Globus pallidus (tissue), 1 donor: Measurements from ENCODE around the gene BMP6.

Experiments
- DNase-seq: peaks from one replicate; pipeline ENCODE4 v3.0.0-alpha.2; 2015; ENCODE audit warnings: low spot score

The BMP6 gene

GRCh38 chr6:7747433-7747832 lies 21.5 kb downstream of the BMP6 start:
- no peak for DNase-seq

DNA sequence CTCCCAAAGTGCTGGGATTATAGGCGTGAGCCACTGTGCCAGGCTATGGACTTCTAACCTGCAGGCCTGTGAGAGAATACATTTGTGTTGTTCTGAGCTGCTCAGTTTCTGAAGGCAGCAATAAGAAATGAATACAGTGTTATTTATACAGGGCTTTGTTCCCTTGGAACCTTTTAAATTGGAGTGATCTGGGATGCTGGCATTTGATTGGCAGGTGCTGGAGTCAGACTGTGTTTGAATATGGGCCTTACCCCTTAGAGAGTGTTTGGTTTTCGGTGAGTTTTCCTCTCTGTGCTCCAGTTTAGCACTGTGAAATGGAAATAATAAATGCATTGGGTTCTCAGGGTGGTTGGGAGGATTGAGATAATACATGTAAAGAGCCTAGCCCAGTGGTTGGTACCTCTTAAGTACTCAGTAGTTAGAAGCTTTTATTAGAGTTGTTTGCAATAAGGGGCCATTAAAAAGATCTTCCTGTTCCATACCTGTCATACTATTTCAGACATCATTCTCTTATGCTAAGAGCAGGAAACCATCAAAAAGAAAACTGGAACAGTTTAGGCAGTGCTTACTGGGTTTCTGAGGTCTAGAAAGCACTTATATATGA lies 22.1 kb downstream of the BMP6 start:
- DNase-seq: no peak

- DNase-seq: no peak
Observed at GRCh38 chr6:7749478-7749877, 23.6 kb downstream of the BMP6 start.

GRCh38 chr6:7750197-7750596 lies 24.3 kb downstream of the BMP6 start:
- DNase-seq: no peak

GRCh38 chr6:7758456-7758855 lies 32.6 kb downstream of the BMP6 start:
- DNase-seq: no peak

GRCh38 chr6:7759320-7759719 lies 33.4 kb downstream of the BMP6 start:
- no peak for DNase-seq

DNA sequence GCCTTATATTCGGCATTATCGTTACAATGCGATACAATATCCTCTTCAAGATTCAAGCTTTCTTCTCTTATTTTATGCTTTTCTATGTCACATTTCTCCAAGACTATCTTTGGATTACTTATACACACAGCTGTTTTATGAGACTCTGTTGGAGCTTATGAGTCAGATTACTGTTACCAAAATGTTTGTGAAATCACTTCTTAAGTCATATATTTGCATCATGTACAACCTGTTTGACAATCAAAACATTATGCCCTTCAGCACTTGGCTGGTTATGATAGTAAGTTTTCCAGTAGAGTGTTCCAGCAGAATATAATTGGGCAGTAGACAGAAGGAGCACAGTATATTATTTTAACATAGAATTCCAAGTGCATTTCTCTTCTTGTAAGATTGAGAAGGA lies 35.2 kb downstream of the BMP6 start:
- no peak for DNase-seq

DNA sequence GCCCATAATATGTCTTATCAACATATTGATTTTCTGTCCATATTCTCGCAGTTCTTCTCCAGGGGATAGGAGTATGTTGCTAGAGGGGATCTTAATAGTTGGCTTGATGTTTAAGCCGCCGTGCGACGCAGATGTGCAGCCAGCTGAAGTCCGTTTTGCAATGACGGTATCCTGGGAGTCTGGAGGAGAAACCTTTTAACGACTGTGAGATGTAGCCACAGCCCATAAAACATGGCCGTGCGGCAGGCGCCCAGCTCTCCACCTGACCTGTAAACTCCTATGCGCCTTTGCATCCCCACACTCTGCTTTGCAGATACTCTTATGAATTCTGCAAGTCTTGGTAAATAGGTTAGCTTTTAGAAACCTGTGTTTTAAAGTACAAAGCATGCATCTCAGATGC lies 36.9 kb downstream of the BMP6 start:
- no peak for DNase-seq

- no peak for DNase-seq
Observed at GRCh38 chr6:7763881-7764280, 38.0 kb downstream of the BMP6 start.

- no peak for DNase-seq
Observed at GRCh38 chr6:7765575-7766325, 39.9 kb downstream of the BMP6 start.

DNA sequence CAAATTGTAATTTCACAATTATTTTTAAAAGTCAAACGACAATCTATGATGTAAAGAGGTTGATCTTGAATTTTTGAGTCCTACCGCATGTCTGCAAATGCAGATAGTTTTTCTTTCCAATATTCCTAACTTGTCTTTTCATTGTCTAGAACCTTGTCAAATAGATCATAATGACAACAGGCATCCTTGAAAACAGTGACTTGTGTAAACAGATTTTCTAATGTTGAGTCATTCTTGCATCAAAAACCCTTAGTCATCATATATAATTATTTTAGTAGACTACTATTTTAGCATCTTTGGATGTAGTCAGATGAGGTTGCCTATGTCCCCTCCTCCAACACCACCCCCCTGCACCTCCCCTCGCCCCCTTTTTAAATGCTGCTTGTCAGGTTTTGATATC lies 43.8 kb downstream of the BMP6 start:
- DNase-seq: no peak

DNA sequence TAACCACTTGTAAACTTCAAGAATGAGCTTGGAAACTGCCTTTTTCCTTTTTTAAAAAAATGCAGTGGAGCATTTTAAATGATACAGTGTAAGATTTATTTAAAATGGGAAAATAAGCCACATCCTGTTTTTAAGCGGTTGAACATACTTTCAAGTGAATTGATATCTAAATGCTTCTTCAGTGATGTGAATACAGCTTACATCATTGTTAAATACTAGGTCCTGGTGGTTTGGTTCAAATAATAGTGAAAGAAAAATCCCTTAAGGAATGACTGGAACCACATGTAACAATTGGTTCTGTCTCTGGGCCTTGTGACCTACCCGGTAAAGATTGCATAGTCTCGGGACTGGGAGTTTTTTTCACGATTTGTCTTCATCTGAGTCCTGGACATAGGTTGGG lies 44.2 kb downstream of the BMP6 start:
- no peak for DNase-seq

DNA sequence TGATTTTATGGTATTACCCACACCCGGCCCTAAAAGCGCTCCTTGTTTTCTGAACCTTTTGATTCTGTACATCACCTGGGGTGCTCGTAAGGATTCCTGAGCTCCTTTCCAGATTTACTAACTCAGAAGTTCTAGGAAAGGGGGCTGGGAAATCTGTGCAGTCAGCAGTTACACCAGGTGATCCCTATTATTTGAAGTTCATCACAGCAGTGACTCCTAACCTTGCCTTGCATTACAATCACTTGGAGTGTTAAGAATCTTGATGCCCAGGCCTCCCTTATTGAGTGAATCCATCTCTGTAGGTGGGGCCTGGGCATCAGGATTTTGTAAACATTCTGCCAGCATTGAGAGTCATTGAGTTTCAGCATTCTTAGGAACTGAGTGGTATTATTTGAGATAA lies 44.7 kb downstream of the BMP6 start:
- no peak for DNase-seq

DNA sequence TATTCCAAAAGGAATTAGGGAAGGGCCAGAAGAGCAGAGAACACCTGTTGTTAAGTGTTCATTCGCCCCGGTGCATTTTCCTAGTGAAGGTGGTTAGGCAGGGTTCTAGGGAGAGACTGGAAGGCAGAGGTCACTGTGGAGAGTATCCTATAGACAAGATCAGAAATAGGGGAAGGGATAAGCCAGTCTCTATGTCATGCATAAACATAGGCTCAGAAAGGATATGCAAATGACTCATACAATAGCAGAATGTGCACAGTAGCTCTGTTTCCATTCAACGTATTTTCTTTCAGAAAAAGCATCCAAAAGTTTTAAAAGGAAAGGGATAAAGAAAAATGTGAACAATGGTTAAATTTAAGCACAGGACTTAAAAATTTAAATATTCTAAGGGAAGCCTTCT lies 47.4 kb downstream of the BMP6 start:
- DNase-seq: no peak

- DNase-seq: no peak
Observed at GRCh38 chr6:7773914-7774313, 48.0 kb downstream of the BMP6 start.

DNA sequence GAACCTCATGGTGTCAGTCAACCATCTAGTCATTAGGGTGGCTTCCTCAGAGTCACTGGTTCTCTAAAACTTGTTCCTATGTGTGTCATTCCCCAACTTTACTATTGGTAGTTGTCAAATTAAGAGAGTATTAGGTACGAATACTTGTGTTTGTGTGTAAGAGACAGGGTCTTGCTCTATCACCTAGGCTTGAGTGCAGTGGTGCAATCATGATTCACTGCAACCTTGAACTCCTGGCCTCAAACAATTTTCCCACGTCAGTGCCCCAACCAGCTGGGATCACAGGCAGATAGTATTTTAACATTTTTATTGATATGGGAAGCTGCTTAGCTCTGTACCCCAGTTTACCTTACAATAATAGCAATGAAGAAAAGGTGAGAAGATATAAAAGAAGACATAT lies 50.6 kb downstream of the BMP6 start:
- DNase-seq: no peak

GRCh38 chr6:7777074-7777473 lies 51.2 kb downstream of the BMP6 start:
- DNase-seq: no peak

- DNase-seq: no peak
Observed at GRCh38 chr6:7781240-7781639, 55.3 kb downstream of the BMP6 start.

- DNase-seq: no peak
Observed at GRCh38 chr6:7784248-7784647, 58.3 kb downstream of the BMP6 start.

GRCh38 chr6:7784706-7785105 lies 58.8 kb downstream of the BMP6 start:
- DNase-seq: no peak

DNA sequence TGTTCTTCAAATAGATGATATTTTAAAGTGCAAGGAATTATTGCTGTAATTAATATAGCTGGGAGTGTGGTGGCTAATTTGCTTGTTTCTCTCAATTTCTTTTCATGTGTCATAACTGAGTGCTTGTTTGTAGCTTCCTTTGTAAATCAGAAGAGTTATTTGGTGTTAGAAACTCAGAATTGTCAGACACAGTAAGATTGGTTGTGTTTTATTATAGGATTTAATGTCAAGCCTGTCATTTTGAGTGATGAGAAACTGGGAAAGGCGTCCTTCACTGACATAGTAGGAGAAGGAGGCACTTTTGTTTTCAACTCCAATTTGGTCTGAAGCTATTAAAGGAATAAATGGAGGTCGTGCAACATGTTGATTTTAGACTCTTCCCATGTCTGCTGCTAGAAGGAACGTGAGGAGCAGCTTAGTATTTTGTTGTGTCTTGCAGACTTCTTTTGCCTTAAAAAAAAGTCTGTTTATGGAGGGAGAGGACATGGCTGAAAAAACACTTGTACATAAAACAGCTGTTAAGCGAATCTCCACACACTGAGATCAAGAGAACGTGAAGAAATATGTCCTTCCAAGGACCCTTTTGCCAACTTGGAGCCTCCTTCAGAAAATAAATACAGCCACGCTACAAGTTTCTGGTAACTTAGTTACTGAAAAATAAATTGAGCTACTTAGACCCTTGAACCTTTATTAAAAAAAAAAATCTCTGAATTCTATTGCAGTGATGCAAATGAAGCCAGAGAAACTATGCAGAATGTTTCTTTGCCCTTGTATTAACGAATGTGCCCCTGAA lies 59.5 kb downstream of the BMP6 start:
- no peak for DNase-seq

- no peak for DNase-seq
Observed at GRCh38 chr6:7786214-7786661, 60.3 kb downstream of the BMP6 start.

DNA sequence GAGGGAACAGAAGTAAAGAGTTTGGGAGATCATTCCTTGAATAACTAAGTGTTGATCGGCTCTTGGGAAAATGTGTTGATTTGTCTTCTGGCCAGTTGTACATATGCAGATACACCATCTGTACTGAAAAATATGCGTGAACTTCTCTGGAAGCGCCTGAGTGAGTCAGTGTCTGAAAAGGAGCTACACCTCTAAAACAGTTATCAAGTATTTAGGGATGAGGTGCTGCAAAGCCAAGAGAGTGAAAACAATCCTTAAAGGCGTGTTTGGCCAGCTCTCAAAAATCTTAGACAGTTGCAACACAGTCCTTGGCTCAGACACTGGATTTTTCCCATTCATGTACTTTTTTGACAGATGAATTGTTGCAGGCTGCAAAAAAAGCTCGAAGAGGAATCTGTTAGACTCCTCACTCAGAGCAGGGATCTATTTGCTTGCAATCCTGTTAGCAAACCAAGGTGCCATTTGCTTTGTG lies 61.3 kb downstream of the BMP6 start:
- DNase-seq: no peak
